Measurements from ENCODE around the gene ACCS.

The ACCS gene

DNA sequence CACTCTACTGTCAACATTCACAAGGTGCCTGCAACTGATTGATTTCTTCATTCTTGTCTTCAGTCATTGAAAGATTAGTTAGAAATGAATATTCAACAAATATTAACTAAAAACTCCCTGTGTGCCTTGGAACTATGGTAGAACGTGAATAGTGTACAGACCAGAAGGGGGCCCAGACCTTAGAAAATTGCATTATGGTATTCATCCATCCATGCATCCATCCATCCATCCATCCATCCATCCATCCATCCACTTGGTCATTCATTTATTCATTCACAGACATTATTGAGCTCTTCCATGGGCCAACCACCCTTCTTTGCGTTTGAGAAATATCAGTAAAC is 28.4 kb upstream of the ACCS start:
- DNase-seq (ENCODE audit: low read depth), result no peak

DNA sequence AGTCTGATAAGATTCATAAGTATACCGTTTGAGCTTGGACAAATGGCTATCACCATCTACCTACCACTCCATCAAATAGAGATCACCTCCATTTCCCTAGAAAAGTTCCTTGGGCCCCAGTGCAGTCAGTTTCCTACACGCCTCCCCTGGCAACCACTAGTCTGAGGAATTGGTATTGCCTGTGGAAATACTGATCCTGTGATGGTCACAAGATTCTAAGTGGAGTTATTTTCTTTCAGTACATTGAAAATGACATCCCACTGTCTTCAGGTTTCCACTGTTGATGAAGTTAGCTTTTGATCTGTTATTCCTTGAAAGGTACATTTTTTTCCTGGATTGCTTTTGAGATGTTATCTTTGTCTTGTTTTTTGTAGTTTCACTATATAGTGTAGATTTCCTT is 22.9 kb upstream of the ACCS start:
- DNase-seq (ENCODE audit: low read depth), result no peak

DNA sequence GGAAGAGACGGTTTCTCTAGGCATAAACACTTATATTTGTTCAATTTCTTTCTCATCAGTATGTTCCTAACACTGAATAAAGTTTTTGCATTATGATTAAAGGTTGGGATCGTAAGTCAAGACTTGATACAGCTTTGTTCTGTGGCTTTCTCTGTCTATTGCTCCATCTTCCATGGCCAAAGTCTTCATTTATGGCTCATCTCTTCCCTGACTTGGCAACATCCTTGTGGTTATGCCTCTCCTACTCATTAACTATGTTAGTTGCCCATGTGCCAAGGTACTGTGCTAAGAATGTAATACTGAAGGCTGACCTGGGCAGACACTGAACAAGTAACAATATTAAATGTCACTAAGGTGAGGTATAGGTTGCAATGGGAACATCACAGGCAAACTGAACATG is 19.9 kb upstream of the ACCS start:
- DNase-seq (ENCODE audit: low read depth), result no peak

DNA sequence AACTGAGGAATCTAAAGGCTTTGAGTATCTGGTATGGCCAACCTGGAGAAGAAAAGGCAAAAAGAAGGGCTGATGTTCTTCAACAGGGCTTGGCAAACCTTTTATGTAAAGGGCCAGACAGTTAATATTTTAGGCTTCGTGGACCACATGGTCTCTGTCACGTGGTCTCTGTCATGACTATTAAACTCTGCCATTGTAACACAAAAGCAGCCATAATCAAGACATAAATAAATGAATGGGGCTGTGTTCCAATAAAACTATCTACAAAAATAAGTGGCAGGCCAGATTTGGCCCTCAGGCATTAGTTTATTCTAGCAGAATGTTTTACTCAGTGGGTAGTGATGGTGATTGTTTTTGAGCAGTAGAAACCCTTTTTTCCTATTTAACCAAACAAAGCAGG is 18.8 kb upstream of the ACCS start:
- no peak for DNase-seq (ENCODE audit: low read depth)

DNA sequence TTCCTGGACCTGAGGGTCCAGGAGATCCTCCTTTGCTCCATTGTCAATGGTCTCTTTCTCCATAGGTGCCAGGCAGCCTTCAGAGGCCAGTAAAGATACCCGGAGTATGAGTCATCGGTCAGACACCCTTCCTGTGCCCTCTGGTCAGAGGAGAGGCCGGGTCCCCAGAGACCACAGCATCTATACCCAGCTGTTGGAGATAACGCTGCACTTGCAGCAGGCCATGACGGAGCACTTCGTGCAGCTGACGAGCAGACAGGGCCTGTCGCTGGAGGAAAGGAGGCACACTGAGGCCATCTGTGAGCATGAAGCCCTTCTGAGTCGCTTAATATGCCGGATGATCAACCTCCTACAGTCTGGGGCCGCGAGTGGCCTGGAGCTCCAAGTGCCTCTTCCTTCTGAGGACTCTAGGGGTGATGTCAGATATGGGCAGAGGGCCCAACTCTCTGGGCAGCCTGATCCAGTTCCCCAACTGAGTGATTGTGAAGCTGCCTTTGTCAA is 18.1 kb upstream of the ACCS start, which contains the start of gene ACCSL:
Gene ACCSL (plus strand): TSS at position 51 of the 501 bp plus-strand sequence. CDS start 56 bp downstream, at position 107.
- no peak for DNase-seq (ENCODE audit: low read depth)

DNA sequence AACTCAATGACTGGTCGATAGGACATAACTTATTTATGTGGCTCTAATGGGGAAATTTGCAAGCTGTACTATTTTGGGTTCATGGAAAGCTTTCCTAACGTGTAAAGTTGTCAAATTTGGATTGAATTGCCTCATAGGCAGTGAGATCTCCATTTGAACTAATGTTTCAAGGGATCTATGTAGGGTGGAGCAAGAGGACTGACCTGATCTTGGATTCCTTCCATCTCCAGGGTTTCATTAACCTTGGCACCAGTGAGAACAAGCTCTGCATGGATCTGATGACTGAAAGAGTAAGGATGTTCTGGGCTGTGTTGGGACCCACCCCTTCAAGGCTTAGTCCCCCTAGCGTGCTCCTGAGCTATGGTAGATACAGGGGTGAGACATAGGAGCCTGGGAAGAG is 16.2 kb upstream of the ACCS start:
- no peak for DNase-seq (ENCODE audit: low read depth)

DNA sequence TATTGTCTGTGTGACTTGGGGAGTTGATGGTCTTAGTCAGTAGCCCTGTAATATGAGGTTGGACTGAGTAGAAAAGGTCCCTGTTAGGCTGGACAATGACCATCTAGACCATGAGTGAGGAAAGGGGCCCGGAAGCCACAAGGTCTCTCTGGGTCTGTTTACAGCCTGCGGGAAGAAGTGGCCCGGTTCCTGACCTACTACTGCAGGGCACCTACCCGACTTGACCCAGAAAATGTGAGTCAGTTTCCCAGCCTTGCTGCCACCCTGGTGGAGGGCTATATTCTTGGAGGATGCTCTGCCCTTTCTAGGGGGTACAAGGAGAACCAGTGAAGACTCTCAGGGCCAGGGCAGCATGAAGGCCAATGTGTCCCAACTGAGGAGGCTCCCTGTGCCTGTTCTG is 14.9 kb upstream of the ACCS start:
- no peak for DNase-seq (ENCODE audit: low read depth)

DNA sequence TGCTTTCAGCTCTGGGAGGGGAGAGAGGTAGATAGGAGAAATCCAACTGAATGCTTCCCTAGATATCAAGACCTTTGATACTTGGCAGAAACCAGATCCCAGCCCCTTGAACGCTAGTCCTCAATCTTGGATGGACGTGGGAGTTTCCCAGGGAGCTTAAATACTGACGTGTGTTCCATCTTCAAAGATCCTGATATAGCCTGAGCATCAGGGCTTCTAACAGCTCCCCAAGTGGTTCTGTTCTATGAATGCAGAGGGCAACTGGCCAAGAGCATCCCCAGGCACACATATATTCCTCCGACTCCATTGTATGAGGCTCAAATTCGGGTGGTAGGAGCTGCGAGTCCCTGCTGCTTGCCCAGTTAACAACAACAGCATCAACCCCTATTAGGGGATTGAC is 8.7 kb upstream of the ACCS start:
- DNase-seq (ENCODE audit: low read depth), result no peak

DNA sequence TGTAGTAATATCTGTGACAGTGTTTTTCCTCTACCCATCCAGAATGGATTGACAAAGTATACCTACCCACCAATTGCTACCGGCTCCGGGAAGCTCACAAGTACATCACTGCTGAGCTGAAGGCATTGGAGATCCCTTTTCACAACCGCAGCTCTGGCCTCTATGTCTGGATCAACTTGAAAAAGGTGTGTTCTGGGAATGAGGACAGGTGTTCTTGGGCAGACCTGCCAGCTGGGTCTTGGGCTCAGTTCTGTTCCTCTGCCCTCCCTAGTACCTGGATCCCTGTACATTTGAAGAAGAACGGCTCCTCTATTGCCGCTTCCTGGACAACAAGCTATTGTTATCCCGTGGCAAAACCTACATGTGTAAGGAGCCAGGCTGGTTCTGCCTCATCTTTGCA is 7.8 kb upstream of the ACCS start:
- DNase-seq (ENCODE audit: low read depth), result no peak

DNA sequence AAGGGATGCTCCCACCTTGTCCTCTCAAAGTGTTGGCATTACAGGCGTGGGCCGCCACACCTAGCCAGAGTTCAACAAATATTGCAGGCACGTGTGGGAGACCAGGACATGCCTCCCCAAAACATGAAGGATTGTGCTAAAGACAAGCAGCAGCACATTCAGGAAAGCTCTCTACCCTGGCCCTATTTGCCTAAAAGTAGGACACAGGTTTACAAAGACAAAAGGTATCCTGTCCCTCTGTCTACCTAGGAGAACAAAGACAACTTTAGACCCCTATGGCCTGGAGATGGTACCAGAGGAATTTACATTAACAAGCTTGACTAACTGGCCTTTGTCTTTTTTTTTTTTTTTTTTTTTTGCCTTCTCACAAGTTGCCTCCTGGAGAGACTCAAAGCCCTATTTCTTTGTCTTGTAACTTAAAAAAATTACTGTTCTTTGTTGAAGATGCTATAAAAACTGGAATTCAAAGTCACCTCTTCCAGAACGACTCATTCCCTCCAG is 859 bp upstream of the ACCS start:
- no peak for DNase-seq (ENCODE audit: low read depth)

DNA sequence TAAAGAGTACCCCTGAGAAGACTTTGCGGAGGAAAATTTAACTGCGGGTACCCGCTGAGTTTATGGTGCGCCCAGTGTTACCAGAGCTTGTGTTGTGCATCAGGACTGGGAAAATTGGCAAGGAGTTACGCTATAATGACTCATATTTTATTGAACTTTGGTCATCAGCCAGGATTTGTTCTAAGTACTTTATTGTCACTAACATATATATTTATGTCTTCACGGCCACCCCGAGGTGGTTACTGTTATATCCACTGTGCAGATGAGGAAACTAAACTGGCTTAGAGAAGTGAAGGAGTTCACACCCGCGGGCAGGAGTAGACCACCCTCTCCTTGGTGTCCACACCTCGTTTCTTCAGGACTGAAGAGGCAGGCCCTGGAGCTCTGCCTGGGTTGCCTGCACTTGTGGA is 667 bp downstream of the ACCS start:
- DNase-seq (ENCODE audit: low read depth), result no peak

DNA sequence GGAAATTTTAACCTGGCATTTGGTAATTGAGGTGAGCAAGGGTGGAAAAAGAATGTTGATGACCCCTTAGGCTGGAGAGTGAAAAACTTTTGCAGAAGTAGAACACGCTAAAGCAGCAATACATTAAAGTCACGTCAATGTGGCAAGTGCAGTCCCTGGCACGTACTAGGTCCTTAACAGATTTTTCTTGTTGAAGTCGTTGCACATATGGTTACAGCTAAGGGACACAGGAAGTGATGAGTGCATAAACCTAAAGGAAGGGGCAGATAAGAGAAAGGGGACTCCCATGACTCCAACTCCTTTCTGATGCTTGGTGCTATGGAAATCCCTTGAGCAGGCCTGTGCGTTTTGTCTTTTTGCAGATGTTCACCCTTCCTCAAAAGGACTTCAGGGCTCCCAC is 1.2 kb downstream of the ACCS start:
- DNase-seq (ENCODE audit: low read depth), result no peak

DNA sequence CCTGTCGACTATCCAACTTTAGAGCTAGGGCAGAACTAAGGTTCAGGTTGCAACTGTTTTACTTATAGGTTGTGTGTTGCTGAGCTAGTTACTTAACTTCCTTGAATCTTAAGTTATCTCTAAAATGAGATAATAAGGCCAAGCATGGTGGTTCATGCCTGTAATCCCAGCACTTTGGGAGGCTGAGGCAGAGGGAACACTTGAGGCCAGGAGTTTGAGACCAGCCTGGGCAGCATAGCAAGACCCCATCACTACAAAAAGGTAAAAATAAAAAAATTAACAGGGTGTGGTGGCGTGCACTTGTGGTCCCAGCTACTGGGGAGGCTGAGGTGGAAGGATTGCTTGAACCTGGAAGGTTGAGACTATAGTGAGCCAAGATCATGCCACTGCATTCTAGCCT is 2.1 kb downstream of the ACCS start:
- no peak for DNase-seq (ENCODE audit: low read depth)

DNA sequence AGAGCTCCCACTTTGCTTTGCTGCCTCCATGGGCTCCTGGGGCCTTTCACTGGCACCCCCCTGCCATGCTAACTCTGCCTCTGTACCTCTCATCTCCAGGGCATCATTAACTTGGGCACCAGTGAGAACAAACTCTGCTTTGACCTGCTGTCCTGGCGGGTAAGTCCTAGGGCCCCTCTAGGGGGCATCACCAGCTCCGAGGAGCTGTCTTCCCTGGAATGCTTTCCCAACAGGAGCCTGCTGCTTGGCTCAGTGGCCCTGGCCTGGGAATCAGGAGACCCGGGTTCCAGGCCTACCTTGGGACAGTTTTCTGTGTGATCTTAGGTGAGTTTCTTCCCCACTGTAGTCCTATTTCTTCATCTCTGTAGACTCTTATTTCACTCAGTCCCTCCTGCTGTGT is 5.1 kb downstream of the ACCS start:
- DNase-seq (ENCODE audit: low read depth), result no peak

DNA sequence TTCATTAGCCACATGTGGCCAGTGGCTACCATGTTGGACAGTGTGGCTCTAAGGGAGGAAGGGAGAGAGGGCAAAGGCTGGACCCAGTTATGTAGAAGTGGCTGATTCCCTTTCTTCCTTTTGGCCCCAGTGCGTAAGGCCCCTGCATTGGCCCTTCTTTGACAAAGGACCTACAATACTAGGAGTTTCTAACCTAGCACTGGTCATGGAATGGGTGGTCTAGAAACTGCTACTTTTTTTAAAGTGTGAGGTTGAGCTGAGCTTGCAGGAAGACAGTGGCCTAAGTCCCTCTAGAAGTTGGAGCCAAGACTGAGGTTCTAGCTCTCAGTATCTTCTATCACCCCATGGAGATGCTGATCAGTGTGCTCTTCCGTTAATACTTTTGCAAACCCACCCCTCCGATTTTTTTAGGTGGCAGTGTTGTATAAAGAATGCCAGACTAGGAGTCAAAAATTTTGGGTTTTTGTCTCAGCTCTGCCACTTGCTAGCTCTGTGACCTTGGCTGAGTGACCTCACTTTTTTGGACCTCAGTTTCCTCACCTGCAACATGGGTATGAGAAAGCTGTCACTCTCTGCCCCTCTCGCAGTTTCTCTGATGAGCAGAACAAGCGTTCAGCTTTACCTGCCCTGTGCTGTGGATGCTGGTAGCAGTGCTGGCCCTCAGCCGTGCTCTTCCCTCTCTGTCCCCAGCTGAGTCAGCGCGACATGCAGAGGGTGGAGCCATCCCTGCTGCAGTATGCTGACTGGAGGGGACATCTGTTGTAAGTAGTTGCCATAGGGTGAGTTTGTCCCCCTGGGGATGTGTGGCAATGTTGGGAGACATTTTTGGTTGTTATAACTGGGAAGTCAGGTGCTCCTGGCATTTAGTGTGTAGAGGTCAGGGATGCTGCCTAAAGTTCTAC is 6.9 kb downstream of the ACCS start:
- no peak for DNase-seq (ENCODE audit: low read depth)

DNA sequence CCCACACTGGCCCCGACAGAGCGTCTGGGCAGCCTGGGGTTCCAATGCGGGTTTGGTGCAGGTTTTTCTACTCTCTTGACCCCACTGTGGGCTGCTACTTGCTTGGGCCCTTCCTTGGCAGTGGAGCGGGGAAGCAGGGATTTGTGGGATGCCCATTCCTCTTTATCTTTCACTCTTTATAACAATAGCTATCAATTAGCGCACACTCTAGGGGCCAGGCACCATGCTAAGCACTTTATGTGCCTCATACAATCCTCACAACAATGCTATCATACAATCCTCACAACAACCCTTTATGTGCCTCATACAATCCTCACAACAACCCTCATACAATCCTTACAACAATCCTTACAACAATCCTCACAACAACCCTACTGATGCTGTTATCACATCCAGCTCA is 12.7 kb downstream of the ACCS start:
- DNase-seq (ENCODE audit: low read depth), result no peak

DNA sequence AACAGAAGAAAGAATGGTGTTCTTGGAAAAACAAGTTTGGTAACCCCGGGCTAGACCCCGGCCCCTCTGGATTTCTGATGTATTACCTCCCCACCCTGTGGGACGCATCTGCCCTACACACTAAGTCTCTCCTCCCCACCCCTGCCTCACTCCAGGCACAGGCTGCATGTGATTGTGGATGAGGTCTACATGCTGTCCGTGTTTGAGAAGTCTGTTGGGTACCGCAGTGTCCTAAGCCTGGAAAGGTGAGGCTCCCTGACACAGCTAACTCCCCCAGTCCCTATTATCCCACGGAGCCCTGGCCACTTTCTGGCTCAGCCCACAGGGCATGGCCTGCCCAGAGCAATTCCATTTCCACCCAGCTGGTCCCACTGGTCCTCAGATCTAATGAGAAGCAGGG is 13.3 kb downstream of the ACCS start:
- no peak for DNase-seq (ENCODE audit: low read depth)

DNA sequence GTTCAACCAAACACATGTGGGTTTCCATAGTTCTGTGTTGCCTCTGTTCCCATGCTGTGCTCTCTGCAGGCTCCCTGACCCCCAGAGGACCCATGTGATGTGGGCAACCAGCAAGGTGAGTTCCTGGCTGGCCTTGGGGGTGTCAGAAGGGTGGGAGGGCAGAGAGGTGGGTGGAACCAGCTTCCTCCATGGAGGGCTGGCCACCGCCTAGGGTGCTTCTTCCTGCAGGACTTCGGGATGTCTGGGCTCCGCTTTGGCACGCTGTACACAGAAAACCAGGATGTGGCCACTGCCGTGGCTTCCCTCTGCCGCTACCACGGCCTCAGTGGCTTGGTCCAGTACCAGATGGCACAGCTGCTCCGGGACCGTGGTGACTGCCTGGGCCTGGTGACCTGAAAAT is 14.9 kb downstream of the ACCS start:
- DNase-seq (ENCODE audit: low read depth), result no peak

DNA sequence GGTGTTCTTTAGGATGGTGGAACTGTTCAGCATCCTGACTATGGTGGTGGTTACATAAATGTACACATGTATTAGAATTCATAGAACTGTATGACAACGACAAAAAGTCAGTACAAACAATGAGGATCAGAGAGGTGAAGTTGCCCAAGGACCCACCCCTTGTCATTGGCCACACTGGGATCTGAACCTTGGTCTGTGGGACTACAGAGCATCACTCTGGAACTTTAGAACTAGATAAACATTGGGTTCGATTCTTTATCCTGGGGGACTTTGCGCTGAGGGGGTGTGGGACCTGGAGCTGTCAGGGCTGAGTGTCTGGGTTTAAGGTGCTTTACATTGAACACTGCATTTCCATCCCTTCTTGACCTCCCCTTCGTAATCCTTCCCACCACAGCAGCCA is 16.6 kb downstream of the ACCS start:
- DNase-seq (ENCODE audit: low read depth), result no peak

DNA sequence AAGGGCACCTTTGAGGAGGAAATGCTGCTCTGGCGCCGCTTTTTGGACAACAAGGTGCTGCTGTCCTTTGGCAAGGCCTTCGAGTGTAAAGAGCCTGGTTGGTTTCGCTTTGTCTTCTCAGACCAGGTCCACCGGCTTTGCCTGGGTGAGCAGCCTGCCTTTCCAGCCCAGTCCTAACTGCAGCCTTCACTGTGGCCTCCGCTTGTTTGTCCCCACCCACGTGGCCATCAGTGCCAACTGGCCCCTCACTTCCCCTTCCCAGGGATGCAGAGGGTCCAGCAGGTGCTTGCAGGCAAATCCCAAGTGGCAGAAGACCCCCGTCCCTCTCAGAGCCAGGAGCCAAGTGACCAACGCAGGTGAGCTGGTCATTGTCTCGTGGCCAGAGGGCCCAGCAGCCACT is 17.4 kb downstream of the ACCS start:
- DNase-seq (ENCODE audit: low read depth), result no peak

DNA sequence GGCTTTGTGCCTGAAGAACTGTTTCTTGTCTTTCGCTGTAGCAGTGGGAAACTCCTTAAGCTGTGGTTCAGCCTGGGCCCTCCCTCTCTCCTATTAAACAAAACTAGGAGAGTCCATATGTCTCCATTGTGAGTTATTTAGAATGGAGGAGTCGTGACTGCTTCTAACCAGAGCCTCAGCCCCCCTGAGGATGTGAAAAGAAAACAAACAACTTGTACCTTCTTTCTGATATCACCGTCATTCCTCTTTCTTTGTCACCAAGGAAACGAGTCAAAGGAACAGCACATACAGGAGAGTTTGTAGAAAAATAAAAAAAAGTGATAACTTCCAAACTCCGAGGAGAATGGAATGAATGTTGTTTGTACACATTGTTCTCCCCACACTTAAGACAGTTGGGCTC is 17.8 kb downstream of the ACCS start:
- no peak for DNase-seq (ENCODE audit: low read depth)

DNA sequence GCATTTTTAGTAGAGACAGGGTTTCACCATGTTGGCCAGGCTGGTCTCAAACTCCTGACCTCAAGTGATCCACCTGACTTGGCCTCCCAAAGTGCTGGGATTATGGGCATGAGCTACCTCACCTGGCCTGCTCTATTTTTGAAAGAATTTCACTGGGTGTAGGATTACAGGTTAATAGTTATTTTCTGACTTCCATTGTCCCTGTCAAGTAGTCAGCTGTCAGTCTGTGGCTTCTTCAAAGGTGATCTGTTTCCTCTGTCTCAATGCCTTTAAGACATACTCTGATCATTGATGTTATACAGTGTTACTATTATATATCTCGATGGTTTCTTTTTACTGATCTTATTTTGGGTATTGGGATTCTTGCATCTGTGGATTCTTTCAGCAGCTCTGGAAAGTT is 19.3 kb downstream of the ACCS start:
- no peak for DNase-seq (ENCODE audit: low read depth)

DNA sequence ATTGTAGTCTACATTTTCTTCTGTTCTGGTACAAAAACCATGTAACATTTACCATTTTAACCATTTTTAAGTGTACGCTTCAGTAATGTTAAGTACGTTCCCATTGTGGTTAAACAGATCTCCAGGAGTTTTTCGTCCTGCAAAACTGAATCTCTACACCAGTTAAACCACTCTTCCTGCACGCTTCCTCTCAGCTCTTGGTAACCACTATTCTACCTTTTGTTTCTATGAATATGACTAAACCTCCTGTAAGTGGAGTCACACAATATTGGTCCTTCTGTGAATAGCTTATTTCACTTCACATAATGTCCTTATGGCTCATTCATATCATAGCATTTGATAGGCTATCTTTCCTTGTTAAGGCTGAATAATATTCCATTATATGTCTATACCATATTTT is 22.3 kb downstream of the ACCS start:
- DNase-seq (ENCODE audit: low read depth), result no peak

DNA sequence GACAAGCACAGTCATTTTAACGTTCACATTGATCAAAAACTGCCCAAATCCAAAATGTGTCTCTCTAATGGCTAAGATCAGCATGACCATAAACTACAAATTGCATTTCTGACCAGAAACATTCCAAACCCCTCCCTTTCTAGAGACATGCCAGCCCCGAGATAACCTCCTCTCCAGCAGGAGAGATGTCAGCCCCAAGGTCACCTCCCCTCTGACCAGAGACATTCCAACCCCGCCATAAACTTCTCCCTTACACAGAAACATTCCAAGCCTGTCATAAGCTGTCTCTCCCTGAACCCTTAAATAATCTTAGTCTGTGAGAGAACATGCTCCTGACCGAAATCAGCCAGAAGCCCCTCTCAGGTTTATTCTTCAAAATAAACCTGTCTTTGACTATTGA is 22.8 kb downstream of the ACCS start:
- no peak for DNase-seq (ENCODE audit: low read depth)

All from stimulated activated CD4-positive, alpha-beta T cell treated with anti-CD3 and anti-CD28 coated beads, Interleukin-2, amount 100 ng/mL, for 4 hours (primary cell).